GM21381 (cell line): ENCODE results near the gene SNAPC5.

Experiments
- ATAC-seq: cut with Tn5 transposase; IDR thresholded peaks from one replicate; pipeline ENCODE4 v1.9.1; 2021; ENCODE audit warnings: mild to moderate bottlenecking, moderate library complexity; ENCODE audit not compliant: unreplicated experiment

The SNAPC5 gene

GRCh38 chr15:66459818-66460615, 37.5 kb downstream of the SNAPC5 start:
- ATAC-seq, result no peak

GRCh38 chr15:66456211-66456610, 41.4 kb downstream of the SNAPC5 start:
- ATAC-seq, result no peak

GRCh38 chr15:66454143-66454542, 43.4 kb downstream of the SNAPC5 start:
- ATAC-seq, result no peak

- ATAC-seq, result no peak
Observed at GRCh38 chr15:66452971-66453580, 44.5 kb downstream of the SNAPC5 start.

GRCh38 chr15:66452420-66452819, 45.1 kb downstream of the SNAPC5 start:
- ATAC-seq, result no peak
